RWPE2 (cell line): ENCODE results near the gene MYD88.

Experiments used
- ATAC-seq: fragments of 200-7000 bp; cut with Tn5 transposase; 3 replicates; pipeline ENCODE4 v1.9.1; 2021; ENCODE audit warnings: low read depth
- DNase-seq: peaks from one replicate; pipeline ENCODE4 v3.0.0-alpha.2; 2020; ENCODE audit warnings: low spot score
- H3K27ac ChIP-seq: fragments of 450-650 bp; 2 replicates; pipeline ENCODE4 v1.5.1; 2017; ENCODE audit warnings: mild to moderate bottlenecking; ENCODE audit not compliant: poor library complexity, severe bottlenecking
- H3K27me3 ChIP-seq: fragments of 250-450 bp; sonication (Bioruptor Pico); 2 replicates; pipeline ENCODE4 v1.5.1; 2021; ENCODE audit warnings: mild to moderate bottlenecking, moderate library complexity; ENCODE audit not compliant: insufficient read depth, poor library complexity, severe bottlenecking
- H3K36me3 ChIP-seq: fragments of 250-450 bp; sonication (Bioruptor Pico); 2 replicates; pipeline ENCODE4 v1.5.1; 2020; ENCODE audit warnings: low read depth, mild to moderate bottlenecking, moderate library complexity
- H3K4me1 ChIP-seq: fragments of 250-450 bp; sonication (Bioruptor Pico); 2 replicates; pipeline ENCODE4 v1.5.1; 2021; ENCODE audit warnings: mild to moderate bottlenecking, moderate library complexity; ENCODE audit not compliant: insufficient read depth, poor library complexity, severe bottlenecking
- H3K4me3 ChIP-seq: fragments of 250-450 bp; sonication (Bioruptor Pico); 2 replicates; pipeline ENCODE4 v1.5.1; 2021; ENCODE audit warnings: mild to moderate bottlenecking, moderate library complexity; ENCODE audit not compliant: severe bottlenecking
- H3K9me3 ChIP-seq: fragments of 250-450 bp; sonication (Bioruptor Pico); 2 replicates; pipeline ENCODE4 v1.5.1; 2021; ENCODE audit warnings: mild to moderate bottlenecking, moderate library complexity; ENCODE audit not compliant: severe bottlenecking
- CTCF ChIP-seq: fragments of 450-650 bp; IDR thresholded peaks from one replicate; pipeline ENCODE4 v1.5.1; 2017; ENCODE audit warnings: mild to moderate bottlenecking, moderate library complexity; ENCODE audit not compliant: poor library complexity, severe bottlenecking

Gene MYD88

GRCh38 chr3:38137615-38138348, 679 bp upstream of the MYD88 start:
- Histone ChIP-seq H3K27ac (peak overlapping the region; percentile 76), H3K36me3 (peaks cover 20% of the 10 kb centered on the region), H3K27me3 (no peaks in the 10 kb centered on the region), H3K4me3 (peak overlapping the region; percentile 71), H3K9me3 (no peaks in the 10 kb centered on the region), H3K4me1 (peaks cover 22% of the 10 kb centered on the region)
- TF ChIP-seq CTCF, result no peak
- ATAC-seq, result no peak; the same call in 1 of the 3 replicates
- DNase-seq, result peak; percentile 37

- DNase-seq, result no peak
- peaks cover 13% of the 10 kb centered on the region for H3K4me1 ChIP-seq
- no peaks in the 10 kb centered on the region for H3K9me3 ChIP-seq
- peak overlapping the region; percentile 76 for H3K27ac ChIP-seq
- peaks cover 7% of the 10 kb centered on the region for H3K36me3 ChIP-seq
- H3K4me3 ChIP-seq, result peak overlapping the region; percentile 42
- no peaks in the 10 kb centered on the region for H3K27me3 ChIP-seq
- no peak for TF ChIP-seq CTCF
- ATAC-seq, result no peak
These were observed 730 bp downstream of the MYD88 start for GRCh38 chr3:38139191-38139590.

- TF ChIP-seq CTCF, result no peak
- peak overlapping the region; percentile 76 for H3K27ac ChIP-seq
- DNase-seq (no peak), ATAC-seq (no peak)
- no peaks in the 10 kb centered on the region for H3K27me3 ChIP-seq
- peak overlapping the region; percentile 42 for H3K4me3 ChIP-seq
- H3K9me3 ChIP-seq, result no peaks in the 10 kb centered on the region
- H3K36me3 ChIP-seq, result peaks cover 5% of the 10 kb centered on the region
- peaks cover 12% of the 10 kb centered on the region for H3K4me1 ChIP-seq
These were observed 1.2 kb downstream of the MYD88 start for GRCh38 chr3:38139652-38140051.

GRCh38 chr3:38140326-38141172, 2.1 kb downstream of the MYD88 start:
- H3K4me3 ChIP-seq, result no peak overlapping the region
- peaks cover 12% of the 10 kb centered on the region for H3K4me1 ChIP-seq
- peak; percentile 17 for TF ChIP-seq CTCF
- no peak overlapping the region for H3K27ac ChIP-seq
- DNase-seq (peak; percentile 40), ATAC-seq (no peak)
- H3K9me3 ChIP-seq, result no peaks in the 10 kb centered on the region
- H3K36me3 ChIP-seq, result no peaks in the 10 kb centered on the region
- H3K27me3 ChIP-seq, result no peaks in the 10 kb centered on the region
